K562 (cell line): ENCODE data around the gene IGF2R. TPM values are rescaled to one million over a fixed set of nuclear protein-coding genes. Genes with fewer than 3 reads are reported as not detected.

Experiments
- ATAC-seq: fragments of 200-7000 bp; cut with Tn5 transposase; 3 replicates; pipeline ENCODE4 v1.9.1; 2020; ENCODE audit warnings: moderate library complexity
- BruUV-seq: library from RNA; stranded (reverse); fragments of 400-500 nt; replicated peaks from 2 replicates; lab custom pipeline; 2021; lab: Mats Ljungman, UMichigan
- CTCF ChIA-PET: fragments of 300-600 bp; formaldehyde crosslinking; extraction: SDS; loops from one replicate; lab custom pipeline; 2021; ENCODE audit warnings: low intra/inter-chr PET ratio; lab: Yijun Ruan, JAX
- POLR2A ChIA-PET: fragments of 300-600, 350-650 bp; sonication (Branson Sonifier 250); formaldehyde crosslinking; extraction: SDS; loops from one replicate; lab custom pipeline; 2021; ENCODE audit warnings: antibody characterized with exemption, inconsistent platforms; lab: Yijun Ruan, JAX
- DNase-seq, 4 experiments: peaks; one replicate each; pipeline versions ENCODE4 v3.0.0 to v3.0.0-alpha.2; 2011 to 2018; ENCODE audit warnings: low spot score in 3 of 4, mixed read lengths in 3 of 4; ENCODE audit errors: extremely low read depth in 1 of 4
- FAIRE-seq: peaks from 2 replicates; lab custom pipeline; 2011; peaks lifted over from hg19 to GRCh38; lab: Jason Lieb, UNC
- H2AFZ ChIP-seq: 2 replicates; pipeline ENCODE4 v1.6.0; 2011; ENCODE audit warnings: low read depth, low read length, control low read depth, inconsistent platforms
- H3K27ac ChIP-seq: fragments of 200-600 bp; 3 replicates; pipeline ENCODE4 v1.8.0; 2011; ENCODE audit warnings: low read depth, mild to moderate bottlenecking, control low read depth, inconsistent platforms, low read length, moderate library complexity, mixed read lengths; ENCODE audit errors: extremely low read depth
- H3K27me3 ChIP-seq, 2 experiments: fragments of 300-600 bp in 1 of 2; 2 replicates in 1 of 2; 3 replicates in 1 of 2; pipeline versions ENCODE4 v1.6.0 to v1.8.0; 2011; ENCODE audit warnings: inconsistent platforms in 2 of 2, low read length in 2 of 2, mild to moderate bottlenecking in 1 of 2, mixed read lengths in 1 of 2, moderate library complexity in 1 of 2; ENCODE audit not compliant: control insufficient read depth in 2 of 2, insufficient read depth in 2 of 2
- H3K36me3 ChIP-seq: fragments of 300-600 bp; 3 replicates; pipeline ENCODE4 v1.8.0; 2011; ENCODE audit warnings: mild to moderate bottlenecking, low read length, inconsistent platforms; ENCODE audit not compliant: control insufficient read depth, insufficient read depth
- H3K4me1 ChIP-seq, 2 experiments: fragments of 200-600 bp in 1 of 2; replicated peaks in 1 of 2; 2 replicates in 1 of 2; 3 replicates in 1 of 2; pipeline versions ENCODE4 v1.5.1 to v1.8.0; 2011; ENCODE audit warnings: inconsistent platforms in 2 of 2, low read length in 2 of 2, mild to moderate bottlenecking in 1 of 2, mixed read lengths in 1 of 2, moderate library complexity in 1 of 2; ENCODE audit not compliant: control insufficient read depth in 2 of 2, insufficient read depth in 2 of 2
- H3K4me2 ChIP-seq: 2 replicates; pipeline ENCODE4 v1.6.1; 2011; ENCODE audit warnings: low read length, control low read depth, inconsistent platforms, mixed read lengths; ENCODE audit not compliant: insufficient read depth
- H3K4me3 ChIP-seq: fragments of 200-600 bp; sonication (generic), shearing (Covaris generic); 2 replicates; pipeline ENCODE4 v1.5.1; 2016; ENCODE audit warnings: control low read depth, inconsistent platforms
- H3K79me2 ChIP-seq: fragments of 200-600 bp; 3 replicates; pipeline ENCODE4 v1.8.0; 2011; ENCODE audit warnings: low read length, inconsistent platforms; ENCODE audit not compliant: control insufficient read depth, insufficient read depth
- H3K9ac ChIP-seq, 2 experiments: 2 replicates each; pipeline versions ENCODE4 v1.6.0 to v1.6.1; 2011; ENCODE audit warnings: low read depth in 2 of 2, low read length in 2 of 2, control low read depth in 1 of 2, inconsistent platforms in 1 of 2, mild to moderate bottlenecking in 1 of 2, mixed read lengths in 1 of 2; ENCODE audit not compliant: insufficient read depth in 1 of 2
- H3K9me1 ChIP-seq: one replicate; pipeline ENCODE4 v1.6.0; 2011; ENCODE audit warnings: inconsistent platforms, mild to moderate bottlenecking, low read length, moderate library complexity; ENCODE audit not compliant: control insufficient read depth, insufficient read depth
- H3K9me3 ChIP-seq: replicated peaks from 2 replicates; pipeline ENCODE4 v1.5.1; 2011; ENCODE audit warnings: low read depth, low read length, inconsistent platforms; ENCODE audit not compliant: control insufficient read depth, insufficient read depth
- H4K20me1 ChIP-seq: replicated peaks from 2 replicates; pipeline ENCODE4 v1.6.1; 2011; ENCODE audit warnings: low read length, inconsistent platforms, mixed read lengths; ENCODE audit not compliant: control insufficient read depth, insufficient read depth
- ZBTB40 ChIP-seq, 2 experiments: fragments of 450-650 bp in 1 of 2; sonication (generic) in 1 of 2; formaldehyde crosslinking in 1 of 2; IDR thresholded peaks; 2 replicates each; pipeline versions ENCODE4 v1.7.1 to v1.9.0; 2016 to 2022; ENCODE audit warnings: inconsistent platforms in 1 of 2, mild to moderate bottlenecking in 1 of 2, missing genetic modification reagents in 1 of 2
- ZNF143 ChIP-seq: sonication (generic); formaldehyde crosslinking; IDR thresholded peaks from 2 replicates; pipeline ENCODE4 v1.9.0; 2022; ENCODE audit warnings: mild to moderate bottlenecking, missing genetic modification reagents
- WGBS: fragments of 100-300 bp; shearing (Covaris generic); methylation state at CpG from one replicate; pipeline ENCODE4 v1.1.6; 2016; ENCODE audit warnings: low coverage, mixed read lengths; ENCODE audit not compliant: insufficient coverage; ENCODE audit errors: missing lambda C conversion rate; 5-methylcytosine and 5-hydroxymethylcytosine counted together
- in situ Hi-C: fragments of 300-500 bp; cut with MboI; formaldehyde crosslinking; loops from 4 replicates; pipeline ENCODE4 v1.15.0; 2018; ENCODE audit warnings: inconsistent platforms, mixed read lengths
- intact Hi-C: fragments of 100-400 bp; cut with micrococcal nuclease; formaldehyde crosslinking; loops from 2 replicates; pipeline ENCODE4 v1.14.2; 2022
- polyA plus RNA-seq, 8 experiments: library from polyadenylated mRNA; depleted of rRNA in 4 of 8; stranded (reverse) in 5 of 8; unstranded in 3 of 8; fragments of >200 nt; fragmentation: Nextera tagmentation in 2 of 8; fragmentation: Illumina TruSeq in 1 of 8; extraction: Ambion mirVana in 2 of 8; extraction: Trizol in 1 of 8; gene quantifications; 2 replicates each; pipeline versions ENCODE4 v1.2.1 to v1.2.3, GENCODE V29; 2011 to 2014; ENCODE audit warnings: inconsistent platforms in 1 of 8, missing spikeins in 1 of 8
- total RNA-seq, 7 experiments: library from RNA; depleted of rRNA in 6 of 7; stranded (reverse); fragments of >200 nt in 6 of 7; fragmentation: Illumina TruSeq in 2 of 7; extraction: Trizol in 2 of 7; gene quantifications; 2 replicates each; pipeline versions ENCODE4 v1.2.1 to v1.2.3, GENCODE V29; 2011 to 2021; ENCODE audit warnings: low replicate concordance in 1 of 7

Gene IGF2R
- total and polyA plus RNA-seq, 9 of the 15 experiments (the other 6 are each of a cell fraction or from before 2014, with no cell fraction given), result 3.5 to 92.3 (median 34.5) TPM

DNA sequence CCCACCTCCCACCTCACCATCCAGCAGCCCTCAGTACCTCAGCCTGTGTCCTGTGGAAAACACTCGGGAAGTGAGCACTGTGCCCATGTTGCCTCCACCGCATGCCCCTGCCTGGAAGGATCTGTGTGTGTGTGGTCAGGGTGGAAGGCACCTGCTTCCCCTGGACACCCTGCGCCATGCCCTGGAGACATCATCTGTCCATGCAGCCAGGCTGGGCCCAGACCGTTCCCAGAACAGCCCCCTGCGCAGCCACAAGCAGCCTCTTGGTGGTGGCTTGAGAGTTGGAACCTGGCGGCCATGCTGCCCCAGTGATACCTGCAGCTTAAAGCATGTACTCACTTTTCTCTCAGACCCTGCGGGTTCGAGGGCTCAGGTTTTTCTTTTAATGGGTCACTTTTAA is 117.9 kb downstream of the IGF2R start:
- no peaks in the 10 kb centered on the region for H3K4me1 ChIP-seq
- no peak overlapping the region for H3K9ac ChIP-seq
- ATAC-seq (peak; percentile 27), DNase-seq (no peak), FAIRE-seq (no peak)
- H3K27ac ChIP-seq, result no peak overlapping the region
- CTCF ChIA-PET, result no interaction called here
- H3K9me1 ChIP-seq, result no peaks in the 10 kb centered on the region
- H3K36me3 ChIP-seq, result peaks cover 92% of the 10 kb centered on the region
- H3K4me3 ChIP-seq, result no peak overlapping the region
- POLR2A ChIA-PET, result interaction anchor here (0.6 to 1.5 kb wide), 3 partner anchors 14 to 1034 kb away, joined by 3 to 5 read pairs (median 3); no protein-coding TSS in a partner anchor
- BruUV-seq, result no TSS peak
- H4K20me1 ChIP-seq, result peaks cover 4% of the 10 kb centered on the region; the same call in 1 of the 2 replicates
- in situ Hi-C loops, result no loop called here
- H3K27me3 ChIP-seq, result no peaks in the 10 kb centered on the region
- no peak overlapping the region for H2AFZ ChIP-seq
- H3K79me2 ChIP-seq, result no peaks in the 10 kb centered on the region
- no peaks in the 10 kb centered on the region for H3K9me3 ChIP-seq
- H3K4me2 ChIP-seq, result no peak overlapping the region
- TF ChIP-seq ZBTB40 (IDR thresholded peaks at IDR 0.05) (no peak), ZBTB40 (CRISPR knock-in tag; IDR thresholded peaks at IDR 0.05) (0 out of 2 replicates have a peak, but pooled peaks have one; percentile 5), ZNF143 (no peak)
- intact Hi-C loops, result loop anchor here (5.0 kb wide), 1 partner anchor 371 kb away; no protein-coding TSS in a partner anchor
- 87% methylated on average over 8 of the region's 8 CpGs for WGBS
